Osteocyte (in vitro differentiated cells): ENCODE results near the gene GOLM1. TPM values are rescaled to one million over a fixed set of nuclear protein-coding genes. Genes with fewer than 3 reads are reported as not detected.

Experiments used
- DNase-seq: peaks from one replicate; pipeline ENCODE4 v3.0.0; 2021; ENCODE audit warnings: mixed read lengths; ENCODE audit not compliant: unreplicated experiment; ENCODE audit errors: extremely low spot score
- H3K27ac Mint-ChIP-seq: one replicate; pipeline ENCODE4 v1.8.0; 2021; ENCODE audit warnings: mild to moderate bottlenecking, mixed read lengths; ENCODE audit not compliant: unreplicated experiment
- H3K27me3 Mint-ChIP-seq: one replicate; pipeline ENCODE4 v1.8.0; 2021; ENCODE audit warnings: mixed read lengths; ENCODE audit not compliant: unreplicated experiment
- H3K36me3 Mint-ChIP-seq: one replicate; pipeline ENCODE4 v1.8.0; 2021; ENCODE audit warnings: mixed read lengths; ENCODE audit not compliant: unreplicated experiment
- H3K4me1 Mint-ChIP-seq: one replicate; pipeline ENCODE4 v1.8.0; 2021; ENCODE audit warnings: mixed read lengths; ENCODE audit not compliant: unreplicated experiment
- H3K4me3 Mint-ChIP-seq: one replicate; pipeline ENCODE4 v1.8.0; 2021; ENCODE audit warnings: mild to moderate bottlenecking, moderate library complexity, mixed read lengths; ENCODE audit not compliant: unreplicated experiment
- H3K9me3 Mint-ChIP-seq: one replicate; pipeline ENCODE4 v1.8.0; 2021; ENCODE audit warnings: mixed read lengths; ENCODE audit not compliant: unreplicated experiment
- CTCF ChIP-seq: fragments of 200-600 bp; sonication (generic); IDR thresholded peaks from 2 replicates; pipeline ENCODE4 v1.5.0; 2021; ENCODE audit warnings: antibody characterized with exemption, mild to moderate bottlenecking, moderate library complexity
- total RNA-seq: library from RNA; stranded (reverse); gene quantifications from 2 replicates; pipeline ENCODE4 v1.2.1, GENCODE V29; 2021

Gene GOLM1
- total RNA-seq, 1 donor from 2014 or later, result 91.9 TPM

- Mint-ChIP-seq H3K27ac (peak overlapping the region; percentile 78), H3K4me3 (no peak overlapping the region)
Measured at GRCh38 chr9:86075132-86076109, 23.9 kb downstream of the GOLM1 start.

GRCh38 chr9:86073839-86074238, 25.5 kb downstream of the GOLM1 start:
- Mint-ChIP-seq H3K36me3 (peaks cover 30% of the 10 kb centered on the region), H3K9me3 (no peaks in the 10 kb centered on the region), H3K4me3 (no peak overlapping the region), H3K4me1 (peaks cover 19% of the 10 kb centered on the region), H3K27me3 (no peaks in the 10 kb centered on the region), H3K27ac (no peak overlapping the region)
- no peak for TF ChIP-seq CTCF
- DNase-seq, result no peak

More at GRCh38 chr9:86075132-86076109, 23.9 kb downstream of the GOLM1 start:
- no peaks in the 10 kb centered on the region for H3K9me3 Mint-ChIP-seq
- H3K4me1 Mint-ChIP-seq, result peaks cover 21% of the 10 kb centered on the region
- DNase-seq, result no peak
- no peak for TF ChIP-seq CTCF
- H3K36me3 Mint-ChIP-seq, result peaks cover 32% of the 10 kb centered on the region
- no peaks in the 10 kb centered on the region for H3K27me3 Mint-ChIP-seq

- Mint-ChIP-seq H3K4me1 (peaks cover 19% of the 10 kb centered on the region), H3K36me3 (peaks cover 20% of the 10 kb centered on the region), H3K27me3 (no peaks in the 10 kb centered on the region), H3K27ac (no peak overlapping the region), H3K4me3 (no peak overlapping the region), H3K9me3 (no peaks in the 10 kb centered on the region)
- no peak for TF ChIP-seq CTCF
- DNase-seq, result no peak
Measured at GRCh38 chr9:86072394-86072877, 26.9 kb downstream of the GOLM1 start.

DNA sequence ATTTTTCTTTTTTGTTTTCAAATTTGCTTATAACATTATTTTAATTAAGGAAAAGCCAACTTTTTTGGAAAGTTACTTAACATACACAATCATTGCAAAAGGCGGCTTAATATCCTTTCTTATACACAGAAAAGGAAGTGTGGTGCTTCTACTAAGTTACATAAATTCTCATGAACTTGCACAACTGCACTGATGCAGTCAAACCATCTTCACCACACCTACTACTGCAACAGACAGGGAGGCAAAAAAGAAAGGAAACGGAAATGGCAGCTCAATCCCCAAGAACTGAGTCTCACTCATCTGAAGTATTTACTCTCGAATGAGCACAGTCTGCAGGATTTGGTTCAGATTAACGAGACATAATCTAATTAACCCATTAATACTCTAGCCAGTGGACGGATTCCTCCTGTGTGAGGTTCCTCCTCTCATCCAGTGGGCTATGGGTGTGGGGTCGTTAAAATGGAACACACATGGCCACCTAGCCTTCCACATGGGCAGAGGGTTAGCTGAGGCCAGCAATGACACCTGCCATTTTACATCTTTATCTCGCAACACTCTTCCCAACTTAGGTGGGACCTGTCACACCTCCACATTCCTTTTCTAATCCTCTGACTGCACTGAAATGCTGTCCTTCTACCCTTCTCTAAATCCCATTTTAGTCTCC, 30.0 kb downstream of the GOLM1 start:
- H3K27me3 Mint-ChIP-seq, result no peaks in the 10 kb centered on the region
- peaks cover 3% of the 10 kb centered on the region for H3K4me1 Mint-ChIP-seq
- DNase-seq, result no peak

More for the DNA sequence above, 30.0 kb downstream of the GOLM1 start:
- no peak overlapping the region for H3K27ac Mint-ChIP-seq
- no peak overlapping the region for H3K4me3 Mint-ChIP-seq
- H3K9me3 Mint-ChIP-seq, result no peaks in the 10 kb centered on the region
- TF ChIP-seq CTCF, result no peak
- H3K36me3 Mint-ChIP-seq, result peaks cover 11% of the 10 kb centered on the region
